ENCODE results near the gene KBTBD2.
"Not testable (repeated sequence)": the region's sequence is repeated elsewhere in the genome, so short reads cannot be mapped to it uniquely, and the experiment has no call there.

Gene KBTBD2

GRCh38 chr7:32891043-32891799, at the start of gene KBTBD2:
Gene KBTBD2, minus strand, starts transcription at chr7:32891760. Its CDS starts 12,156 bp downstream, at chr7:32879604.
- no peak for DNase-seq (ENCODE audit: low read depth)

GRCh38 chr7:32941181-32941580, 49.6 kb upstream of the KBTBD2 start:
- no peak for DNase-seq (ENCODE audit: low read depth)

GRCh38 chr7:32937344-32938174, 46.0 kb upstream of the KBTBD2 start:
- no peak for DNase-seq (ENCODE audit: low read depth)

- no peak for DNase-seq (ENCODE audit: low read depth)
Measured at GRCh38 chr7:32936689-32937088, 45.1 kb upstream of the KBTBD2 start.

- DNase-seq (ENCODE audit: low read depth), result no peak
Measured at GRCh38 chr7:32935558-32935957, 44.0 kb upstream of the KBTBD2 start.

GRCh38 chr7:32930378-32930777, 38.8 kb upstream of the KBTBD2 start:
- no peak for DNase-seq (ENCODE audit: low read depth)

- DNase-seq (ENCODE audit: low read depth), result no peak
Measured at GRCh38 chr7:32929430-32930143, 38.0 kb upstream of the KBTBD2 start.

GRCh38 chr7:32928785-32929298, 37.3 kb upstream of the KBTBD2 start:
- DNase-seq (ENCODE audit: low read depth), result no peak

GRCh38 chr7:32921896-32922295, 30.3 kb upstream of the KBTBD2 start:
- DNase-seq (ENCODE audit: low read depth), result peak; percentile 53

GRCh38 chr7:32916994-32917393, 25.4 kb upstream of the KBTBD2 start:
- not testable (repeated sequence) for DNase-seq (ENCODE audit: low read depth)

- no peak for DNase-seq (ENCODE audit: low read depth)
Measured at GRCh38 chr7:32916006-32916405, 24.4 kb upstream of the KBTBD2 start.

- DNase-seq (ENCODE audit: low read depth), result no peak
Measured at GRCh38 chr7:32915041-32915536, 23.5 kb upstream of the KBTBD2 start.

GRCh38 chr7:32914184-32914583, 22.6 kb upstream of the KBTBD2 start:
- DNase-seq (ENCODE audit: low read depth), result no peak

GRCh38 chr7:32910195-32910594, 18.6 kb upstream of the KBTBD2 start:
- no peak for DNase-seq (ENCODE audit: low read depth)

- DNase-seq (ENCODE audit: low read depth), result peak; percentile 87
Measured at GRCh38 chr7:32905175-32905662, 13.7 kb upstream of the KBTBD2 start.

- DNase-seq (ENCODE audit: low read depth), result no peak
Measured at GRCh38 chr7:32901629-32902028, 10.1 kb upstream of the KBTBD2 start.

- DNase-seq (ENCODE audit: low read depth), result no peak
Measured at GRCh38 chr7:32900433-32900995, 9.0 kb upstream of the KBTBD2 start.

GRCh38 chr7:32897376-32897775, 5.8 kb upstream of the KBTBD2 start:
- not testable (repeated sequence) for DNase-seq (ENCODE audit: low read depth)

GRCh38 chr7:32896564-32897347, 5.2 kb upstream of the KBTBD2 start:
- no peak for DNase-seq (ENCODE audit: low read depth)

GRCh38 chr7:32894171-32894570, 2.6 kb upstream of the KBTBD2 start:
- no peak for DNase-seq (ENCODE audit: low read depth)

- DNase-seq (ENCODE audit: low read depth), result no peak
Measured at GRCh38 chr7:32893722-32894121, 2.2 kb upstream of the KBTBD2 start.

Measured in GM04503 (cell line).